Measurements from ENCODE around the gene CAMK1D. TPM values are rescaled to one million over a fixed set of nuclear protein-coding genes. Genes with fewer than 3 reads are reported as not detected.
"Not testable (repeated sequence)": the region's sequence is repeated elsewhere in the genome, so short reads cannot be mapped to it uniquely, and the experiment has no call there.

Gene CAMK1D
- total RNA-seq, 1 experiment from 2014 or later, result 11.0 TPM

DNA sequence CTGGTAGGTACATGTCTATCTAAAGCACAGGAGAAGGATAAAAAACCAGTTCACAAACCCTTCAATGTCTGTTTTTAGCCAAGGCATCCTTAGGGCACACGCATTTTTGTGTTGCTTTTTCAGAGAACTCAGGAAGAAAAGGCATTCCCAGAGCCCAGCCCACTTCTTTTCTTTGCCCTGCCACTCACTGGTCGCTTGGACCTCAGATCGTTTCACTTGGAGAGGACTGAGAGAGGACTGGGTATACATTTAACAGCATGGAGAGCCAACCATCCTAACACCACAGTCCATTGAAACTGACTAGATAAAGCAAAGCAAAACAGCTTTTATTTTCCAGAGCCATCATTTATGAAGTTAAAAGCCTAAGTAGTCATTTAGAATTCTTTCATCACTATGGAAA is 194.2 kb downstream of the CAMK1D start:
- DNase-seq (ENCODE audit: low read depth), result no peak
- in situ Hi-C loops (cut with HindIII; ENCODE audit: low pct_unique_long_range_greater_than_20kb, low sequenced_read_pairs), result no loop called here

DNA sequence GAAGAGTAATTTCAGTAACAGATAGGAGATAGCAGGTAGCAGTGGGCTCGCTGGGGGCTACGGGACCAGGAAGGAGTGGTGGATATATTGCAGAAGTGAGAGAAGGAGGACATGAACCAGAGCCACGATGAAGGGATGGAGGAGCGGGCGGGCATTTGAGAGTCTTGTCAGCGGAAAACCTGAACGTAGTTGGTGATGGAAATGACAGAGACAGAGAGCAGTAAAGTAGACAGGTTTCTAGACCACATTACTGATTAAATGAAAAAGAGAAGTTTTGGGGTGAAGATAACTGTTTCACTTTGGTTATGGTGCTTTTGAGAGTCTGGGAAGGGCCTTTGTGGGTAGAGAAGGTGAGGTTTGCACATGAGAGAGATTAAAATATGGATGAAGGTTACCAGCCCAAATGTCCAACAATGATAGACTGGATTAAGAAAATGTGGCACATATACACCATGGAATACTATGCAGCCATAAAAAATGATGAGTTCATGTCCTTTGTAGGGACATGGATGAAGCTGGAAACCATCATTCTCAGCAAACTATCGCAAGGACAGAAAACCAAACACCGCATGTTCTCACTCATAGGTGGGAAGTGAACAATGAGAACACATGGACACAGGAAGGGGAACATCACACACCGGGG is 196.9 kb downstream of the CAMK1D start:
- in situ Hi-C loops (cut with HindIII; ENCODE audit: low pct_unique_long_range_greater_than_20kb, low sequenced_read_pairs); DNase-seq (ENCODE audit: low read depth): not testable (repeated sequence)

DNA sequence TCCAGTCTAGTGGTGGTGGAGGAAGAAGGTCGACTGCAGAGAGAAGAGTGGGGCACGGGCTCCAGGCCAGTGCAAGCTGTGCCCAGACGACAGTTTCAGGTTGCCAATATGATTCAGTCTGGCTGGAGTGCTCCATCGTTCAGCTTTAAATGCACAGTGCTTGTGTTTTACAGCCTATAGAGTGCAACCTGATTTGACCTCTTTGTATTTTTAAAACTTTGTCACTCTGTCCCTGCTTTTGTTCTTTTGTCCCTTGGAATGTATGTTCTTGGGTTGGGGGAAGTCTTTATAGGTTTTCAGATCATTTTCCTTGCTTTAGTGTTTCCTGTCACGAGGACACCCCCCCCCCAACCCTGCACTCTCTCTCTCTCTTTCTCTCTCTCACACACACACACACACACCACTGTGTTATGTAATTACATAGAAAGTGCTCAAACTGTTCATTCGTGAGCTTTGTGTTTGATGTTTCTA is 198.0 kb downstream of the CAMK1D start:
- no peak for DNase-seq (ENCODE audit: low read depth)
- in situ Hi-C loops (cut with HindIII; ENCODE audit: low pct_unique_long_range_greater_than_20kb, low sequenced_read_pairs), result no loop called here

DNA sequence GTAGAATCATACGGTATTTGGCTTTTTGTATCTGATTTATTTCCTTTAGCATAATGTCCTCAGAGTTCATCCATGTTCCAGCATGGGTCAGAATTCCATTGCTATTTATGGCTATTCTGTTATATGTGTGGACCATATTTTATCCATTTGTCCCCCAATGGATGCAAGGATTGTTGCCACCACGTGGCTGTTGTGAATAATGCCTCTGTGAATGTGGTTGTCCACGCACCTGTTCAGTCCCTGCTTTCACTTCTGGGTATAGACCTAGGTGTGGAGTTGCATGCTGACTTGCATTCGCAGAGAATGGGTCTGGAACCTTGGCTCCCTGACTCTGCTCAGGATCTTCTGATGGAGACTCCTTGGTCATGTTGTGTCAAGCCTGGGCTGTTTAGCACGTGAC is 199.9 kb downstream of the CAMK1D start:
- DNase-seq (ENCODE audit: low read depth), result no peak
- in situ Hi-C loops (cut with HindIII; ENCODE audit: low pct_unique_long_range_greater_than_20kb, low sequenced_read_pairs), result no loop called here

DNA sequence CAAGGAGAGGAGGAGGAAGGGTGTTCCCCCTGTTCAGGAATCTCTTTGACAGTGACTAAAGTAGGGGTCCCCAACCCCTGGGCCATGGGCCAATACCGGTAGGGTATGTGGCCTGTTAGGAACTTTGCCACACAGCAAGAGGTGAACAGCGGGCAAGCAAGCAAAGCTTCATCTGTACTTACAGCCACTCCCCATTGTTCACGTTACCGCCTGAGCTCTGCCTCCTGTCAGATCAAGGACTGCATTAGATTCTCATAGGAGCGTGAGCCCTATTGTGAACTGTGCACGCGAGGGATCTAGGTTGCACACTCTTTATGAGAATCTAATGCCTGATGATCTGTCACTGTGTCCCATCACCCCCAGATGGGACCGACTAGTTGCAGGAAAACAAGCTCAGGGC is 201.6 kb downstream of the CAMK1D start:
- in situ Hi-C loops (cut with HindIII; ENCODE audit: low pct_unique_long_range_greater_than_20kb, low sequenced_read_pairs), result no loop called here
- no peak for DNase-seq (ENCODE audit: low read depth)

GRCh38 chr10:12556039-12556438 is 206.7 kb downstream of the CAMK1D start:
- peak; percentile 96 for DNase-seq (ENCODE audit: low read depth)
- in situ Hi-C loops (cut with HindIII; ENCODE audit: low pct_unique_long_range_greater_than_20kb, low sequenced_read_pairs), result no loop called here

- in situ Hi-C loops (cut with HindIII; ENCODE audit: low pct_unique_long_range_greater_than_20kb, low sequenced_read_pairs), result no loop called here
- DNase-seq (ENCODE audit: low read depth), result no peak
Observed at GRCh38 chr10:12559578-12560178, 210.3 kb downstream of the CAMK1D start.

DNA sequence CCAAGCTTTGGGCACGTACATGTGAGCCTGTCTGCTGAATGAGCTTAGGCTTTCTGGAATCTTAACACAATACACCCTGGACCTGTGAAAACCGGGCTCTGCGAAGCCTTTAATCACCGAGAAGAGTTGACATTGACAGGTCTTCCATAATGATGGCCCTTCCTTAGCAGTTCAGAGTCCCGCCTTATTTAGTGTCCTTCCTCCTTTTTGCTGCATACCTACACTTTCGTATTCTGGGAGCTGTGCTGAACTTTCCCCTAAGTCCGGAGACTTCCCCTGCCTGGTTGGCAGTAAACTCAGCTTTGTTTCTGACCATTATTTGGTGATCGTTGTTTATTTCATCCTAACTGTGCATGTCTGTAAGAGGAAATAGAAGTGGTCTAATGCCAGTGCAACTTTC is 212.0 kb downstream of the CAMK1D start:
- in situ Hi-C loops (cut with HindIII; ENCODE audit: low pct_unique_long_range_greater_than_20kb, low sequenced_read_pairs), result no loop called here
- no peak for DNase-seq (ENCODE audit: low read depth)

DNA sequence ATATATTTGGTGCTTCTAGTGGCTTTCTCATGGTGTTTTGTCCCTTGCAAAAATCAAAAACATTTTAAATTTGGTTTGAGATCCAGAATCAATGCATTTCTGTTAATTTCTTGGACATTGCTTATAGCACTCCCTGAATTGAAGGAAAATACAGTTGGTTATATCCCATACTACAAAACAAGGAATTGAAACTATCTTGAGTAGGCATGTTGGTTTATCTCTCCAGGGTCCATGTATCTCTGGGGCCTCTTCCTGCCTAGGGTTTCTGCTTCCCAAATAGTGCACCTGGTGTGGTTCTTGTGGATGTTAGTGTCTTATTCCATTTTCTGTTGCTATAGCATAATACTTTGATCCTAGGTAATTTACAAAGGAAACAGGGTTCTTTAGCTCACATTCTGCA is 212.4 kb downstream of the CAMK1D start:
- in situ Hi-C loops (cut with HindIII; ENCODE audit: low pct_unique_long_range_greater_than_20kb, low sequenced_read_pairs), result no loop called here
- DNase-seq (ENCODE audit: low read depth), result no peak

DNA sequence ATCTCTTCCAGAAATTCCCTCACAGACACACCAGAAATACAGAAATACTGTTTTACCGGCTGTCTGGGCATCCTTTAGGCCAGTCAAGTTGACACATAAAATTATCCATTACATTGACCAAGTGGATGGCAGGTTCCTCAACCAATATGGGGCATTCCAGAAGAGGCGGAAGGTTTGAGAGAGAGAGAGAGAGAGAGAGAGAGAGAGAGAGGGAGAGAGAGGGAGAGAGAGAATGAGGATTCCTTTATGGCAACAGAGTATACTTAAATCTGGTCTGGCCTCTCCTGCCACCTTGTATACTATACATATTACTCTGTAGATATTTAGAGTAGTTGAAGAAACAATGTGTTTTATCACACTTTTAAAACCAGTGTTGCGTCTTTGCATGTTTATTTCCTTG is 214.1 kb downstream of the CAMK1D start:
- DNase-seq (ENCODE audit: low read depth), result no peak
- in situ Hi-C loops (cut with HindIII; ENCODE audit: low pct_unique_long_range_greater_than_20kb, low sequenced_read_pairs), result no loop called here

GRCh38 chr10:12564173-12564572 is 214.8 kb downstream of the CAMK1D start:
- DNase-seq (ENCODE audit: low read depth), result no peak
- in situ Hi-C loops (cut with HindIII; ENCODE audit: low pct_unique_long_range_greater_than_20kb, low sequenced_read_pairs), result no loop called here

GRCh38 chr10:12566161-12567115 is 217.1 kb downstream of the CAMK1D start:
- in situ Hi-C loops (cut with HindIII; ENCODE audit: low pct_unique_long_range_greater_than_20kb, low sequenced_read_pairs), result no loop called here
- no peak for DNase-seq (ENCODE audit: low read depth)

DNA sequence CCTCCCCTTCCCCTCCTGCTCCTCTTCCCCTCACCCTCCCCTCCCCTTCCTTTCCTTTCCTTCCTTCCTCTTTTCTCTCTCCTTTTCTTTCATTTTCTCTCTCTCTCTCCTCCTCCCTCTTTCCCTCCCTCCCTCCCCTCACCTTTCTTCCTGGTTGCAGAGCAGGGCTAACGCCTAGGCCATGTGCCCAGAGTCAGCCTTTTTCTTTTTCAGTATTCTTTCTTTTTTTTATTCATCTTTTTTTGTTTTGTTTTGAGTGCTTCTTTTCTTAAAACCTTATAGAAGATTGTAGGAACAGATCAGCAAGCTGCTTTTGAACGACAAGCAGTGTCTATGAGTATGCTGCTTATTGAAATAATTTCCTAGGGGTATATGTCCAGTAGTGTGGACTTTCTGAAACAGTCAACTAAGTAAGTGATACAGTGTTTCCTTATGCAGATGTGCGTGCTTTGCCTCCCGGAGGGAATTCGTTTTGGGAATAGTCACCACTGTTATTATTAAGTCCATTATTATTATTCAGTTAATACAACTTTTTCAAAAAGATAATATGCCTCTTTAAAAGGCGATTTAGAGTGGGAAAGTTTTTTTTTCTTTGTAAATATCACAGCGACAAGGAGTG is 219.2 kb downstream of the CAMK1D start:
- in situ Hi-C loops (cut with HindIII; ENCODE audit: low pct_unique_long_range_greater_than_20kb, low sequenced_read_pairs), result no loop called here
- no peak for DNase-seq (ENCODE audit: low read depth)

DNA sequence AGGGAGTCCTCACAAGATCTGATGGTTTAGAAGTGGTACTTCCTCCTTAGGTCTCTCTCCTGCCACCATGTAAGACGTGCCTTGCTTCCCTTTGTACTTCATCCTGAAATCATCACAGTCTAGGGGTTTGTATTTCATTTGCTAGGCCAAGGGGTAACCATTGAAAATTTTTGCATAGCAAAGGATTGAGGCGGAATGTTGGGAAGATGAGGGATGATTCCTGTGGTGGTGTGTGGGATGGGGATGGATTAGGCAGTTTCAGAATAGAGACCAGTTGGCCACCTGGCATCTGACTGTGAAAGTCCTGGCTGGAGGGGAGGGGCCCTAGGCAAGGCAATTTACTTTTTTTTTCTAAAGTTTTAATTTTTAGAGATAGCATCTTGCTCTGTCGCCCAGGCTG is 222.9 kb downstream of the CAMK1D start:
- no peak for DNase-seq (ENCODE audit: low read depth)
- in situ Hi-C loops (cut with HindIII; ENCODE audit: low pct_unique_long_range_greater_than_20kb, low sequenced_read_pairs), result no loop called here

GRCh38 chr10:12577610-12578009 is 228.3 kb downstream of the CAMK1D start:
- DNase-seq (ENCODE audit: low read depth), result no peak
- in situ Hi-C loops (cut with HindIII; ENCODE audit: low pct_unique_long_range_greater_than_20kb, low sequenced_read_pairs), result no loop called here

DNA sequence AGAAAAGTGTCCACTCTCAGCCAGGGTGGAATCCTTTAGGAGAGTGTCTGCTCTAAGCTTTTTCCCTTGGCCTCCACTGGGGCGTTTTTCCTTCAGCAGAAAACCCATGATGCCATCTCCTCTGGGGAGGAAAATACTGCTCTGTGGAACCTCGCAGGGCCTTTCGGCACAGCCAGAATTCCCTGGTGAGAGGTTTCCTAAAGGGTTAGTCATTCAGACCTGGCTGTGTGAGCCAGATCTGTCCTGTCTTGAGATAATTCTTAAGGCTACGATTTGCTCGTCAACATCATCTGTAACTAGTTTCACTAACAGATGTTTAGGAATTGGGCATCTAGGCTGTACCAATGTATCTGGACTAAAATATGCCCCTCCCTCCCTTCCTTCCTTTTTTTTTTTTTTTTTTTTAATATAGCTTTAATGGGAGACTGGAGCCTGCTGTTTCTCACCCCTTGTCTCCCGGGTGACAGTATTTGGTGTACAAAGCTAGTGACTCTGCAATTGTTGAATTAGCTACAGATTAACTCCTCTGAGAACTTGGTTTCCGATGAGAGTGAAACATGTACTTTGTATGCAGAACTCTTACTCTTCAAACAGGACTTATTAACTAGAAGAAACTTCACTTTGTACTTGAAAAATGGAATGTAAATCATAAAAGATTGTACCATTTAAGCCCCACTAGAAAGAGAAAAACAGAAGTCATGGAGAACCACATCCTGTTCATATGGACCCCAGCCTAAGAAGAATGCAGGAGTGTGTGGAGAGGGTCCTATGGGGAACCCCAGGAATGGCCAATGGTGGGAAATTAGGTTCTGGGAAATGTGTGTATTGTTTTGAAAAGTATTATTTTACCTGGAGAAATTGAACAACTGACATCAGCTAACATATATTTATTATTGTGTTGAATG is 230.9 kb downstream of the CAMK1D start:
- in situ Hi-C loops (cut with HindIII; ENCODE audit: low pct_unique_long_range_greater_than_20kb, low sequenced_read_pairs), result no loop called here

DNA sequence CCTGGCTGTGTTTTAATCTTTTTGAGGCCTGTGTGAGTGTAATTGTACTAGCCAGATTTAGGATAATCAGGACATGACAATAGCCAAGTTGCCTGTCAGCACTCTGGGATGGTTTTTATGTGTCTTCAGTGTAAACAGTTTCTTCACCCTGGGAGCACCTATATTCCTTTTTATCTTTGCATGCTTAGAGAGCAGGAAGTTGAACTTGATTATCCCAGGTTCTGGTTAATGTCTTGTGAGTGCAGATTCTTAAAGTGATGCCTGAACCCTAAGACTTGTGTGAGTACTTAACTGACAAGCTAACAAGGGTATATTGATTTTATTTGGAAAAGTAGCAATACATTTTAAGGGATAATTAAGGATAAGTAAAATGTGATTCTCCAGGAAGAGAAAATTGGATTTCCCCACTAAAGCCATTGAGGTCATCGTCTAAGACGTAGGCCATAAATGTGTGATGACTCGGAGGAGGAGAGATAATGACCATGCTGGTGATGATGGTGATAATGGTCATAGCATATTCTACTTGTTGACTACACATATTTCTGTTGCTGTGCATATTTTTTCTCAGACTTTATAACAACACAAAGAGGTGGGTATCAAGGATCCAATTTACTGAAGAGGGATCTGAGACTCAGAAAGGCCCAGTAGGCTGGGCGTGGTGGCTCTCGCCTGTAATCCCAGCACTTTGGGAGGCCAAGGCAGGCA is 234.7 kb downstream of the CAMK1D start:
- DNase-seq (ENCODE audit: low read depth), result no peak
- in situ Hi-C loops (cut with HindIII; ENCODE audit: low pct_unique_long_range_greater_than_20kb, low sequenced_read_pairs), result no loop called here

More for the DNA sequence above, 230.9 kb downstream of the CAMK1D start:
- peak; percentile 86 for DNase-seq (ENCODE audit: low read depth)

All from Caki2 (cell line).